ENCODE measurements around the gene NSMCE3.
A peak's percentile ranks its signal among the peaks of the same experiment; 100 is the strongest.

Gene NSMCE3

DNA sequence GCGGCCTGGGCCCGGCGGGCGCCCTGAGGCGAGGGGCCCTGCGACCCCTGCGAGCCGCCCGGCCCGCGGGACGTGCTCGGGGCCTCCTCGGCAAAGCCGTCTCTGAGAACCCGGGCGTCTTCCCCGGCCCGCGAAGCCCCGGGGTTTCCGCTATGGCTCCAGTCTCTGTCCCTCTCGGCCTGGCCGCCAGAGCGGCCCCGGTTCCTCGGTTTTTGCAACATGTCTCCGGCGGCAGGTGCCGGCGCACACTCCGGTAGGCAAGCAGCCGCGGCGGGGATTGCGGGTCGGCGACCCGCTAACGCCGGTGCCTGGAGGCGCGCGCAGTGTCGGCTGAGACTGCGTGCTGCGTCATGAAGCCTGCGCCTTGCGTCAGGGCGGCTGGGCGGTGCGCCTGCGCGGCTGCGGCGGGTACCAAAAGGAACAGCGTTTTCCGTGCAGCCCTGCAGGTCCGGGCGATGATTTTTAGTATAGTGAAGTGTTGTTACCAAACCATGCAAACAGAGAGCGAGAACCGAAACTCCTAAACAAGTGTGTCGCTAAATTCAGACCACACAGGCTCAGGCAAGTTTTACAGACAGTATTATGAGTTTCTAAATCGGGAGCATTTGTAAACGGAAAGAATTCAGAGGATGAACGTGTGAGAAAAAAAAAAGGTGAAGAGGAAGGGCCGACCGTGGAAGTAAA is at the start of gene NSMCE3:
Gene NSMCE3 (minus strand): TSS at position 338 of the 684 bp plus-strand sequence. CDS start 117 bp downstream, at position 221.
- DNase-seq, result peak; percentile 82 to 89

DNA sequence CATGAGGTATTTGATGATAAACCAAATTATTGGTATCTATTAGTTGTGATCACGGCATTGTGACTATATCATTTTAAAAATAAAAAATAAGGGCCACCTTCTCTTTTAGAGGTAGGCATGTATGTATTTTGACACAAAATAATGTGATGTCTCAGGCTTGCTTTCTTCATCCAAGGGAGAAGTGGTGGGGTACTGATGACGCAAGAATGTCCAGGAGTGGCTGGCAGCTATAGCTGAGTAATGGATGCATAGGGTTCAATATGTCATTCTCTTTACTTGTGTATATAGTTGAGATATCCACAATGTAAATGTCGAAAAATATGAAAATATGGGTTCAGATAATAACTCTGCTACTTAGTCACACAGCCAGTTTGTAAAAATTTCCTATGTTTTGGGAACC is 46.8 kb upstream of the NSMCE3 start:
- no peak for DNase-seq

DNA sequence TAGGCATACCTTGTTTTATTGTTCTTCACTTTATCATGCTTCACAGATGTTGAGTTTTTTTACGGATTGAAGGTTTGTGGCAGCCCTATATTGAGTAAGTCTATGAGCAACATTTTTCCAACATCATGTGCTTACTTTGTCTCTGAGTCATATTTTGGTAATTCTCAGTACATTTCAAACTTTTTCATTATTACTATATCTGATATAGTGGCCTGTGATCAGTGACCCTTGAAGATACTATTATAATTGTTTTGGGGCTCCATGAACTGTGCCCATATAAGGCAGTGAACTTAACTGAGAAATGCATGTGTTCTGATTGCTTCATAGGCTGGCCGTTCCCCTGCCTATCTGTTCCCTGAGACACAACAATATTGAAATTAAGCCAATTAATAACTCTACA is 42.8 kb upstream of the NSMCE3 start:
- no peak for DNase-seq

DNA sequence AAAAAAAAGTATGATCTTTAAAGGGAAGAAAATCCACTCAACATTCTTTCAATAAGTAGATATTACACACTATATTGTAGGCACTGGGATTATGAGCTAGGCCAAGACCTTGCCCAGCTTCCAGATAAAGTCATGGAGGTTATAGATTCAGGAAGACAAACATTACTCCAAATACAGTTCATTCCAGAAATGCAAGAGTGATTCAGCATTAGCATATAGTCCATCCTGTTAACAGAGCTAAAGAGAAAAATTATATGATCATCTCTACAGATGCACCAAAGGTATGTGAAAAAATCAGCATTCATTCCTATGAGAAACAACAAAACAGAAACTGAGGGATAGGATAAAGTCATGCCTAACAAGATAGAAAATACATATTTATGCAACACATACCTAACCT is 42.1 kb upstream of the NSMCE3 start:
- DNase-seq, result no peak

DNA sequence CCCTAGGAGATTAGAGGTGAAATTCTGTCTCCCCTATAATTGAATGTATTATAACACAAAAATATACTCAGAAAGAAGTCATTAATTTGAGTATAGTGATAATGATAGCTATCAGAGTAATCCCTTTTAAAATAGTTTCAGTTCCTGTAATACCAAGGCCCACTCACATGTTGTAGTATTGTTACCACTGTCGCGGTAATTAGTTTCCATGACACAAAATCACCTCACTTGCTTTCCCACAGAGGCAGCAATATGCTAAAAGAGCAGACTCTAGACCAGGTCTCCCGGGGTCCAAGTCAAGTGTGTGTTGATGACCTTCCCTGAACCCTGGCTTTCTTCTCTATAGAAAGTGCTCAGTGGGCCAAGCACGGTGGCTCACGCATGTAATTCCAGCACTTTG is 39.5 kb upstream of the NSMCE3 start:
- DNase-seq, result no peak

- no peak for DNase-seq
Observed at GRCh38 chr15:29308299-29308698, 38.7 kb upstream of the NSMCE3 start.

DNA sequence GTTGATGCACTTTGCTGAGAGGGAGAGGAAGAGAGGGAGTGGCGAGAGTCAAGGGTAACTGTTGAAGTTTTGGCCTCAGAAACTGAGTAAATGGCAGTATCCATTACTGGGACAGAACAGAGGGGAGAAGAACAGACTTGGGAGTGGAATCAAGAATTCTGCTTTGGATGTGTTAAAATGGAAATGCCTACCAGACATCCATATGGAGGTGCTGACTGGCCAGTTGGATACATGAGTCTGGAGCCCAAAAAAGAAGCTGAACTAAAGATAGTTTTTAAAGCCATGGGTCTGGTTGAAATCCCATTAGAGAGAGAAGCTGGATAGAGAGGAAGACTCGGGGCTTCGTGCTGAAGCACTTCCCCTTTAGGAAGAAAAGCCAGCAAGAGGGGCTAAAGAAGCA is 35.9 kb upstream of the NSMCE3 start:
- DNase-seq, result no peak

DNA sequence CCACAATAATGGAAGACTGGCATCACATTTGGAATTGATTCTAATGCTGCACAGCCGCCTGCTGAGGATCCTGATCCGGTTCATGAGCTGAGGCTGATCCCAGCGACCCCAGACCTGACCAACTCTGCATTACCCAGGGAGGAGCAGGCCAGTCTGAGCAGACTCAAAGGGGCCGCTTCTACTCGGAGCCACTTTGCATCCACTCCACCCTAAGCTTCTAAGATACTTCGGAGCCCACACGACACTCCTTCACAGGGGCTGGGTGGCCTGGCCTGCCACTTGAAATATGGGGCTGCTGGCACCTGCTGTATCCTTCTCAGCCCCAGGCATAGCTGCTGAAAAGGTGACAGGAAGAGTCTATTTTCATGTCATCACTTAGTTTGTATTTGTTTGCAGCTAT is 33.2 kb upstream of the NSMCE3 start:
- DNase-seq, result no peak

DNA sequence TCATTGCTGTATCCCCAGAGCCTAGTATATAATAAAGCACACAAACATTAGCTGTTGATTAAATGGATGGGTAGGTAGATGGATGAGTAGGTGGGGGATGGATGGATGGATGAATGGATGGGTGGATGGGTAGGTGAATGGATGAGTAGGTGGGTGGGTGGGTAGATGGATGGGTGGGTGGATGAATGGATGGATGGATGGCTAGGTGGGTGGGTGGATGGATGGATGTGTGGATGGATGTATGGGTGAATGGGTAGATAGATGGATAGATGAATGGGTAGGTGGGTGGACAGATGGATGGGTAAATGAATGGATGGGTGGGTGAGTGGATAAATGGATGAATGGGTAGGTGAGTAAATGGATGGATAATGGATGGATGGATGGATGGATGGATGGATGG is 30.2 kb upstream of the NSMCE3 start:
- DNase-seq, result no peak

DNA sequence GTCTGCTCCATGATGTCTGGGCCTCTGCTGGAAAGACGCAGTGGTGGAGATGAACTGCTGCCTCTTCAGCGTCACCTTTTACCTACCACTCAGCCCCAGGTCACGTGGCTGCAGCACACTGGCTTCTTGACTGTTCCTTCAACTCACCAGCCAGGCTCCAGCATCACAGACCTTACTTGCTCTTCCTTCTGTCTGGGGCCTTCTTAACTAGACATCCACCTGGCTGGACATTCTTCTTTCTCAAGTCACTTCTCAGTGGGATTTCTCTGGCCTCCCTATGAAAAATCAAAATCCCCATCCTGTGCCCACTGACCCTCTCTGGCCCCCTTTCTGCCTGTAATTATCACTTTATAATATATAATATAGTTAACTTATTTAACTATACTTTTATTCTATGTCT is 29.7 kb upstream of the NSMCE3 start:
- no peak for DNase-seq

DNA sequence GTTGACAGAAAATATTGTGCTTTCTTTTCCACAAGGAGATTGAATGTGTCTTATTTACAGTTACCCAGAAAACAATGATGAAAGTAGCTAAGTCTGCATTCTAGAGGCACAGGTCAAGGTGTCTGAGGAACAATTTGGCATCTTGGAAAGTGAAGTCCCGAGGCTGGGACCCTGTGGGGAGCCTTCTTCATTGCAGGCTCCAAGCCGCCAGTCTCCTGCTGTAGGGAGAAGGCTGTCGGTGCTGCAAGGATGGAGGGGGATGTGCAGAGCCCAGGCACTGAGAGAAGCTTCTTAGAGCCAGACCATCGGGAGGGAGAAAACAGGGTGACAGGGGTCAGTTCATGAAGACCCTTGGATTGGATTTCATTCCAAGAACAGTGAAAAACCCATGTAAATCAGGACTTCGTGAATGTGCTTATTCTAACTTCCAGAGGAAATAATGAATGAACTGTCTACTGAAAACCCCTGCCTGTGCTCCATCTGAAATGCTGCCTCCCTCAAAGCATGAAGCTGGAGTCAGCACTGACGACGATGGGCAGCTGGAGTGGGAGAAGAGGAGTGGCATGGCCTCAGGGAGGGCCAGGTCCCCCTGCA is 25.2 kb upstream of the NSMCE3 start:
- DNase-seq, result no peak

GRCh38 chr15:29291067-29291845 is 21.6 kb upstream of the NSMCE3 start:
- DNase-seq, result no peak

DNA sequence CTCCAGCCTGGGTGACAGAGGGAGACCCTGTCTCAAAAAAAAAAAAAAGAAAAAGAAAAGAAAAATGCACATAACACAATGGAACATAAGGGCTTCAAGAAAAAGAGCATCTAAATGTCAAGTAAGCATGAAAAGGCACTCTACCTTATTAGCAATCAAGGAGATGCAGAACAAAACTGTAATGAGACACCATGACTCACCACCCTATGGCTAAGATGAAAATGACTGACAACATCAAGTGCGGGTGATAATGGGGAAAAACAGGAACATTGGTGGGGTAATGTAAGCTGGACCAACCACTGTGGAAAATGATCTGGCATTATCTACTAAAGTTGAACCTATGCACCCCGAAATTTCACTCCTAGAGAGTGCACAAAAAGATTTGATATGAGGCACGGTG is 19.6 kb upstream of the NSMCE3 start:
- DNase-seq, result no peak

GRCh38 chr15:29285386-29285785 is 15.8 kb upstream of the NSMCE3 start:
- no peak for DNase-seq

DNA sequence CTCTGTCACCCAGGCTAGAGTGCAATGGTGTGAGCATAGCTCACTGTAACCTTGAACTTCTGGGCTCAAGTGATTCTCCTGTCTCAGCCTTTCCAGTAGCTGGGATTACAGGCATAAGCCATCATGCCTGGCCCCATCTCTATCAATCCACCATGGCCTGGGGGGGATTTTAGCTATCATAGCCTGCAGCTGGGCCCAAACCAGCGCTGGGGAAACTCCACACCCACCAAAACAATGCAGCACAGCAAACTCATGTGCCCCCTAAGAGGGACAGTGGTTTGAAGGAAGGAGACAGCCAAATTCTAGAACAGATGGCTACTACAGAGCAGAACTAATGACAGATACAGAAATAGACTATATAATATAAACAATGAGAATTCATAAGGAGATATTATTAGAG is 13.8 kb upstream of the NSMCE3 start:
- no peak for DNase-seq

GRCh38 chr15:29280514-29280913 is 10.9 kb upstream of the NSMCE3 start:
- no peak for DNase-seq

- DNase-seq, result no peak
Observed at GRCh38 chr15:29278436-29279105, 8.9 kb upstream of the NSMCE3 start.

DNA sequence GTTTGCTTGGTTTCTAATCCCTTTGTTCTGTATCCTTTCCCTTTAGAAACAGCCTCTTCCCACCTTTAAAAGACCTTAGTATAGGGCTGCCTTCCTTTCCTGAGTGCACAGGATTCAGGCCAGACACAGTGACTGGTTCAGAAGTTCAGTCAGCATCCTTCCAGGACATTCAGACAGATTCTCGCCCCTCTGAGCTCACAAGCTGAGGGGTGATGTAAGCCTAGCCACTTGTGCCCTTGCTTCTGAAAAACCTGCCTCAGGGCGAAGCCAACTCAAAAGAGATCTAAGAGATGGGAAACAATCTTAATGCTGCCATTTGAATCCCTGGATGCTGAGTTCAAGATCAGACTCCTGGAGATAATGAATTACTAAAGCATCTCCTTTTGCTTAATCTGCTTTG is 6.7 kb upstream of the NSMCE3 start:
- no peak for DNase-seq

GRCh38 chr15:29275855-29276254 is 6.2 kb upstream of the NSMCE3 start:
- DNase-seq, result no peak

DNA sequence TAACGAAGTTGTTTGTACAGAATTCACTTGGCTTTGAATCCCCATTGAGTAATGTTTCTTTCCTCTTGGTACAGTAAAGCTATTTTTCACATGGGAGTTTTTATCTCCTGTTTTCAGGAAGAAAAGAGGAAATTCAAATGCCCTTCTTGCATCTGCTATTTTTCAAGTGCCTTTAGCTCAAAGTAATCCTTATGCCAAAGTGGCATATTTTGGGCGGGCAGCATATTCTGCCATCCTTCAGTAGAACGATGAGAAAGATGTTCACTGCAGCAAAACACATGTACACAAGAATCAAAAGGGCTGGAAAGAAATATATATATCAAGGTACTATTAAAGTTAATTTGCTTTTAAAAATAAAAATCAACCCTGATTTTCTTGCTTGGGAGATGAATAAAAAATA is 5.3 kb upstream of the NSMCE3 start:
- no peak for DNase-seq

DNA sequence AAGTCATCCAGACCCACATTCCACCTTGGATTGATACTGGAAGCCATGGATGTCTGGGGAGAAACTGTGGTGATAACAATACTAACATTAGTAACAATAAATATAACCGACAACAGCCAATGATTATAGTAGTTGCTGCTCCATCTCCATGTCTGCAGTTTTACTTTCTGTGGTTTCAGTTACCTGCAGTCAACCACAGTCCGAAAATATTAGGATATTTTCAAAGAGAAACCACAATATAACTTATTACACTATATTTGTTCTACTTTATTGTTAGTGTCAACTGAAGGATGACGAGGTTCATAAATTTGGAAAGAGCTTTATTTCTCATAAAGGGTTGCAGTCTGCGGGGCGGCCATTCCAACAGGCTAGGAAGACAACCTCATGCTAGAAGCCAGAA is 2.6 kb upstream of the NSMCE3 start:
- DNase-seq, result no peak

- no peak for DNase-seq
Observed at GRCh38 chr15:29270976-29271375, 1.4 kb upstream of the NSMCE3 start.

GRCh38 chr15:29270169-29270955 is 740 bp upstream of the NSMCE3 start:
- no peak for DNase-seq

All from NCI-H2081 (cell line).